CD14-positive monocyte (primary cell): Measurements from ENCODE around the gene LKAAEAR1. TPM values are rescaled to one million over a fixed set of nuclear protein-coding genes. Genes with fewer than 3 reads are reported as not detected.

Experiments
- DNase-seq, 3 donors: peaks; one replicate each; pipeline ENCODE4 v3.0.0-alpha.2; 2011 to 2022
- H2AFZ ChIP-seq: 2 replicates; pipeline ENCODE4 v1.6.0; 2012; ENCODE audit warnings: mild to moderate bottlenecking, low read depth, low read length, inconsistent platforms; ENCODE audit not compliant: insufficient read depth, poor library complexity, severe bottlenecking
- H3K27ac ChIP-seq, 2 donors: 1 replicate in 1 of 2; 2 replicates in 1 of 2; pipeline ENCODE4 v1.5.1; 2012 to 2013; ENCODE audit warnings: low read length in 2 of 2, control low read depth in 1 of 2, inconsistent platforms in 1 of 2, low read depth in 1 of 2, mild to moderate bottlenecking in 1 of 2
- H3K27me3 ChIP-seq, 2 donors: one replicate each; pipeline versions ENCODE4 v1.6.0 to v1.6.1; 2011 to 2013; ENCODE audit warnings: low read length in 2 of 2; ENCODE audit not compliant: control insufficient read depth in 2 of 2, insufficient read depth in 2 of 2
- H3K36me3 ChIP-seq, 2 donors: replicated peaks in 1 of 2; 1 replicate in 1 of 2; 2 replicates in 1 of 2; pipeline versions ENCODE4 v1.5.1 to v1.6.1; 2012 to 2013; ENCODE audit warnings: low read length in 2 of 2, control low read depth in 1 of 2, inconsistent platforms in 1 of 2, mild to moderate bottlenecking in 1 of 2; ENCODE audit not compliant: insufficient read depth in 2 of 2, control insufficient read depth in 1 of 2
- H3K4me1 ChIP-seq, 2 donors: 1 replicate in 1 of 2; 2 replicates in 1 of 2; pipeline versions ENCODE4 v1.5.1 to v1.6.1; 2012 to 2013; ENCODE audit warnings: low read length in 2 of 2, control low read depth in 1 of 2, inconsistent platforms in 1 of 2, mild to moderate bottlenecking in 1 of 2, moderate library complexity in 1 of 2; ENCODE audit not compliant: insufficient read depth in 2 of 2, control insufficient read depth in 1 of 2
- H3K4me2 ChIP-seq: replicated peaks from 2 replicates; pipeline ENCODE3; 2012; ENCODE audit warnings: low read length, moderate library complexity, mild to moderate bottlenecking; ENCODE audit not compliant: poor library complexity, severe bottlenecking; ENCODE audit errors: extremely low read depth
- H3K4me3 ChIP-seq, 3 experiments: fragments of 200-600 bp in 1 of 3; sonication (generic) in 1 of 3; replicated peaks in 1 of 3; 1 replicate in 2 of 3; 2 replicates in 1 of 3; pipeline ENCODE4 v1.5.1; 2011 to 2013; ENCODE audit warnings: low read length in 3 of 3, mild to moderate bottlenecking in 3 of 3, control low read depth in 2 of 3, low read depth in 2 of 3, inconsistent platforms in 1 of 3, moderate library complexity in 1 of 3
- H3K79me2 ChIP-seq: 2 replicates; pipeline ENCODE4 v1.6.0; 2012; ENCODE audit warnings: mild to moderate bottlenecking, control low read depth, inconsistent platforms, low read length, moderate library complexity; ENCODE audit not compliant: insufficient read depth
- H3K9ac ChIP-seq: 2 replicates; pipeline ENCODE4 v1.6.0; 2017; ENCODE audit warnings: low read length, mild to moderate bottlenecking; ENCODE audit not compliant: insufficient read depth, poor library complexity, severe bottlenecking
- H3K9me3 ChIP-seq, 2 donors: replicated peaks in 1 of 2; 1 replicate in 1 of 2; 2 replicates in 1 of 2; pipeline versions ENCODE4 v1.5.1 to v1.6.1; 2012 to 2013; ENCODE audit warnings: low read length in 2 of 2, control low read depth in 1 of 2; ENCODE audit not compliant: control insufficient read depth in 1 of 2, insufficient read depth in 1 of 2
- H4K20me1 ChIP-seq: 2 replicates; pipeline ENCODE4 v1.6.0; 2012; ENCODE audit warnings: mild to moderate bottlenecking, low read length, control low read depth, moderate library complexity; ENCODE audit not compliant: insufficient read depth
- H3K27ac Mint-ChIP-seq, 7 donors: one replicate each; pipeline ENCODE4 v1.8.0; 2020; ENCODE audit warnings: mild to moderate bottlenecking in 7 of 7, mixed read lengths in 7 of 7, moderate library complexity in 6 of 7, inconsistent platforms in 2 of 7
- H3K27me3 Mint-ChIP-seq, 3 donors: one replicate each; pipeline ENCODE4 v1.8.0; 2021 to 2022; ENCODE audit warnings: low read depth in 3 of 3, mild to moderate bottlenecking in 3 of 3, mixed read lengths in 3 of 3, moderate library complexity in 3 of 3, inconsistent platforms in 1 of 3
- H3K36me3 Mint-ChIP-seq, 2 donors: one replicate each; pipeline ENCODE4 v1.8.0; 2020; ENCODE audit warnings: mixed read lengths in 2 of 2, inconsistent platforms in 1 of 2, mild to moderate bottlenecking in 1 of 2
- H3K4me1 Mint-ChIP-seq: one replicate; pipeline ENCODE4 v1.8.0; 2020; ENCODE audit warnings: mild to moderate bottlenecking, mixed read lengths
- H3K4me3 Mint-ChIP-seq, 2 donors: one replicate each; pipeline ENCODE4 v1.8.0; 2020; ENCODE audit warnings: mild to moderate bottlenecking in 2 of 2, mixed read lengths in 2 of 2, moderate library complexity in 1 of 2
- H3K9me3 Mint-ChIP-seq, 7 donors: one replicate each; pipeline ENCODE4 v1.8.0; 2020 to 2022; ENCODE audit warnings: mixed read lengths in 7 of 7, mild to moderate bottlenecking in 6 of 7, moderate library complexity in 6 of 7, inconsistent platforms in 2 of 7
- WGBS: methylation state at CpG from one replicate; pipeline ENCODE4 v1.1.5; 2013; ENCODE audit warnings: missing lambda C conversion rate; ENCODE audit not compliant: insufficient coverage; 5-methylcytosine and 5-hydroxymethylcytosine counted together
- intact Hi-C, 2 donors: fragments of 100-400 bp; cut with micrococcal nuclease; formaldehyde crosslinking; loops; one replicate each; pipeline versions ENCODE4 v1.15.0 to v1.15.1; 2023
- polyA plus RNA-seq, 3 donors: library from polyadenylated mRNA; depleted of rRNA in 1 of 3; unstranded in 2 of 3; stranded (reverse) in 1 of 3; fragments of 300-500 nt in 2 of 3; fragments of >200 nt in 1 of 3; fragmentation: Illumina TruSeq in 2 of 3; gene quantifications; 1 replicate in 2 of 3; 2 replicates in 1 of 3; pipeline ENCODE4 v1.2.3, GENCODE V29; 2012 to 2021
- TF ChIP-seq, protein P1 (sequence below): fragments of 200-600 bp; IDR thresholded peaks from one replicate; pipeline ENCODE4 v1.8.0; 2022; ENCODE audit warnings: antibody characterized with exemption, mild to moderate bottlenecking

The LKAAEAR1 gene
- polyA plus RNA-seq, 3 donors: 0.61 to 0.86 (median 0.64) TPM

- Histone ChIP-seq H3K4me2 (peak within 1 kb of the TSS; percentile 7), H3K9ac (no peak within 1 kb of the TSS), H3K36me3 (no peaks in the 10 kb centered on the region), H4K20me1 (no peaks in the 10 kb centered on the region), H3K27me3 (peaks cover 17 to 64% of the 10 kb centered on the region in 2 donors), H3K4me1 (peaks cover 6 to 12% of the 10 kb centered on the region in 2 donors), H3K79me2 (no peaks in the 10 kb centered on the region), H2AFZ (no peak within 1 kb of the TSS), H3K4me3 (no peak within 1 kb of the TSS), H3K27ac (no peak within 1 kb of the TSS), H3K9me3 (peaks cover 0 to 14% of the 10 kb centered on the region in 2 donors)
- H3K9me3 Mint-ChIP-seq: peaks cover 0 to 12% (median 1%) of the 10 kb centered on the region in 7 donors
- TF ChIP-seq, protein P1, sequence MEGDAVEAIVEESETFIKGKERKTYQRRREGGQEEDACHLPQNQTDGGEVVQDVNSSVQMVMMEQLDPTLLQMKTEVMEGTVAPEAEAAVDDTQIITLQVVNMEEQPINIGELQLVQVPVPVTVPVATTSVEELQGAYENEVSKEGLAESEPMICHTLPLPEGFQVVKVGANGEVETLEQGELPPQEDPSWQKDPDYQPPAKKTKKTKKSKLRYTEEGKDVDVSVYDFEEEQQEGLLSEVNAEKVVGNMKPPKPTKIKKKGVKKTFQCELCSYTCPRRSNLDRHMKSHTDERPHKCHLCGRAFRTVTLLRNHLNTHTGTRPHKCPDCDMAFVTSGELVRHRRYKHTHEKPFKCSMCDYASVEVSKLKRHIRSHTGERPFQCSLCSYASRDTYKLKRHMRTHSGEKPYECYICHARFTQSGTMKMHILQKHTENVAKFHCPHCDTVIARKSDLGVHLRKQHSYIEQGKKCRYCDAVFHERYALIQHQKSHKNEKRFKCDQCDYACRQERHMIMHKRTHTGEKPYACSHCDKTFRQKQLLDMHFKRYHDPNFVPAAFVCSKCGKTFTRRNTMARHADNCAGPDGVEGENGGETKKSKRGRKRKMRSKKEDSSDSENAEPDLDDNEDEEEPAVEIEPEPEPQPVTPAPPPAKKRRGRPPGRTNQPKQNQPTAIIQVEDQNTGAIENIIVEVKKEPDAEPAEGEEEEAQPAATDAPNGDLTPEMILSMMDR: no peak
- peaks cover 0 to 3% of the 10 kb centered on the region in 2 donors for H3K36me3 Mint-ChIP-seq
- H3K4me1 Mint-ChIP-seq: peaks cover 9% of the 10 kb centered on the region
- H3K27ac Mint-ChIP-seq: no peak within 1 kb of the TSS
- peaks cover 62 to 86% (median 69%) of the 10 kb centered on the region in 3 donors for H3K27me3 Mint-ChIP-seq
- H3K4me3 Mint-ChIP-seq: peak within 1 kb of the TSS in 1 of 2 donors; percentile 65
- under 1% methylated on average over 75 of the region's 111 CpGs for WGBS
- intact Hi-C loops: no loop called here
- no peak for DNase-seq
These were observed 34.9 kb downstream of the LKAAEAR1 start, which contains the start of gene SOX18 for GRCh38 chr20:64049060-64049877. SOX18 (minus strand) TSS chr20:64049639; CDS start chr20:64049516, 123 bp downstream.

GRCh38 chr20:64048402-64049044 is 35.7 kb downstream of the LKAAEAR1 start:
- peaks cover 17 to 57% of the 10 kb centered on the region in 2 donors for H3K27me3 ChIP-seq
- H3K4me3 ChIP-seq: no peak overlapping the region
- H3K27ac ChIP-seq: no peak overlapping the region
- H2AFZ ChIP-seq: no peak overlapping the region
- DNase-seq: no peak
- intact Hi-C loops: no loop called here
- H3K4me3 Mint-ChIP-seq: peak overlapping the region in 1 of 2 donors; percentile 51
- H3K9me3 ChIP-seq: peaks cover 0 to 14% of the 10 kb centered on the region in 2 donors
- WGBS: 33% methylated on average over 77 of the region's 101 CpGs
- H3K36me3 Mint-ChIP-seq: peaks cover 0 to 3% of the 10 kb centered on the region in 2 donors
- H3K27ac Mint-ChIP-seq: no peak overlapping the region
- H3K9ac ChIP-seq: no peak overlapping the region
- peaks cover 3% of the 10 kb centered on the region for H3K4me1 Mint-ChIP-seq
- H3K4me2 ChIP-seq: no peak overlapping the region
- no peaks in the 10 kb centered on the region for H4K20me1 ChIP-seq
- H3K9me3 Mint-ChIP-seq: peaks cover 0 to 9% (median 1%) of the 10 kb centered on the region in 7 donors
- H3K79me2 ChIP-seq: no peaks in the 10 kb centered on the region
- TF ChIP-seq, protein P1: no peak
- peaks cover 59 to 81% (median 69%) of the 10 kb centered on the region in 3 donors for H3K27me3 Mint-ChIP-seq
- H3K36me3 ChIP-seq: no peaks in the 10 kb centered on the region
- peaks cover 0 to 7% of the 10 kb centered on the region in 2 donors for H3K4me1 ChIP-seq
